ENCODE data around the gene KIN.
"Not testable (repeated sequence)": the region's sequence is repeated elsewhere in the genome, so short reads cannot be mapped to it uniquely, and the experiment has no call there.

The KIN gene

DNA sequence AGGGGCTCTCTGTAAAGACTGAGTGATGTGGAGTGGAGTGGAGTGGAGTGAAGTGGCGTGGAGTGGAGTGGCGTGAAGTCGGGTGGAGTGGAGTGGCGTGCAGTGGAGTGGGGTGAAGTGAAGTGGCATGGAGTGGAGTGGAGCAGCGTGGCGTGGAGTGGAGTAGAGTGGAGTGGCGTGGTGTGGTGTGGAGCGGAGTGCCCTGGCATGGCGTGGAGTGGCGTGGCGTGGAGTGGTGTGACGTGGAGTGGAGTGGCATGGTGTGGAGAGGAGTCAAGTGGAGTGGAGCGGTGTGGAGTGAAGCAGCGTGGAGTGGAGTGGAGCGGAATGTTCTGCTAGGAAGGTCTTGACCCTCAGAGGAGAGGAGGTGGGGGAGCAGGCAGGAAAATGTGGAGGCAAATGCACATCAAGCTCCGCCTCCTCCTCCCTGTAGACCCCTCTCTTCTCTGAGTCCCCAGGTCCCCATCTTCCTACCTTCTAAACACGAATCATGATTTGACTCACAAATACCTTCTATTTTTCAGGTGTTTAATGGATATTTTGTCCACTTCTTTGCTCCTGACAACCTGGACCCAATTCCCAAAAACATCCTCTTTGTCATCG lies 64.8 kb downstream of the KIN start:
- DNase-seq, result no peak

- no peak for DNase-seq
Observed at GRCh38 chr10:7720478-7720877, 67.3 kb downstream of the KIN start.

DNA sequence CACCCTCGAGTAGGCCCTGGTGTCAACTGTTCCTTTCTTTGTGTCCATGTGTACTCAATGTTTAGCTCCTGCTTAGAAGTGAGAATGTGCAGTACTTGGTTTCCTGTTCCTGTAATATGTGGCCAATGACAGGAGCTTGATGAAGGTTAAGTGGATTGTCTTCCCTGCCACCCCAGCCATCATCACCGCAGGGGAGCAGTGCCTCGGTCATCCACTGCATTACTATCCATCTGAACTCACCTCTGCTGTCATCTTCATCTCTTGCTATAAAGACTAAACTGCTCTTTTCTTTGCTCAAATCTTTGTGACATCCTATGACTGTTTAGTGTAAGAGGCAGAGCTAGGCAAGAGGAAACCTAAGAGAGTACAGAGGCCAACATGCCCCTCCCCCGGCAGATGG lies 69.1 kb downstream of the KIN start:
- no peak for DNase-seq

GRCh38 chr10:7717767-7718166 lies 70.0 kb downstream of the KIN start:
- DNase-seq, result no peak

GRCh38 chr10:7715515-7715914 lies 72.3 kb downstream of the KIN start:
- DNase-seq, result no peak

DNA sequence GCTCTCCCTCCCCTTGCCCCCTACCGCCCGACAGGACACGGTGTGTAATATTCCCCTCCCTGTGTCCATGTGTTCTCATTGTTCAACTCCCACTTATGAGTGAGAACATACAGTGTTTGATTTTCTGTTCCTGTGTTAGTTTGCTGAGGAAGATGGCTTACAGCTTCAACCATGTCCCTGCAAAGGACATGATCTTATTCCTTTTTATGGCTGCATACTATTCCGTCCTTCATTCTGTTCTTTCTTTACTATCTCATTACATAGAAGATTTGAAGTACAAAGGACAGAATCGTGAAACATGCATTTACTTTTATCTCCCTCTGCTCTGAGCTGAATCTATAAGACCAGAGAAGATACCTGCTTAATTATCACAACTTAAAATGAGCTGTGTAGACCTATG lies 76.7 kb downstream of the KIN start:
- DNase-seq, result not testable (repeated sequence)

DNA sequence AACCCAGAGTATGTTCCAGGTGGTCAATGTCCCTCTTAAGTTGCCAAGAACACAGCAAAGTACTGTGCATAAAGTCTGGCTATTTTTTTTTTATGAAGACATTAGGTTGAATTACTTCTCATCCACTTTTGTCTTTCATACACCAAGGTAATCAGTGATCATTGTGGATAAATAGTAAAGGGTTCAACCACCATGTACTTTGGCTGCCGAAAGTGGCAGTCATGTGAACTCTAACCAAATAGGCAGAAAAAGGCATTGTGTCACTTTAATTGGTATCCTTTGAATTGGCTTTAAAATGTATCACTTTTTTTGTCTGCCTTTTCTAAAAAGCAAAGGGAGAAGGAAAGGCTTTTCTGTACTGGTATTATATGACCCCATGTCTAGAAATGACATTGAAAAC lies 77.3 kb downstream of the KIN start:
- no peak for DNase-seq

GRCh38 chr10:7708832-7709231 lies 79.0 kb downstream of the KIN start:
- DNase-seq, result no peak

DNA sequence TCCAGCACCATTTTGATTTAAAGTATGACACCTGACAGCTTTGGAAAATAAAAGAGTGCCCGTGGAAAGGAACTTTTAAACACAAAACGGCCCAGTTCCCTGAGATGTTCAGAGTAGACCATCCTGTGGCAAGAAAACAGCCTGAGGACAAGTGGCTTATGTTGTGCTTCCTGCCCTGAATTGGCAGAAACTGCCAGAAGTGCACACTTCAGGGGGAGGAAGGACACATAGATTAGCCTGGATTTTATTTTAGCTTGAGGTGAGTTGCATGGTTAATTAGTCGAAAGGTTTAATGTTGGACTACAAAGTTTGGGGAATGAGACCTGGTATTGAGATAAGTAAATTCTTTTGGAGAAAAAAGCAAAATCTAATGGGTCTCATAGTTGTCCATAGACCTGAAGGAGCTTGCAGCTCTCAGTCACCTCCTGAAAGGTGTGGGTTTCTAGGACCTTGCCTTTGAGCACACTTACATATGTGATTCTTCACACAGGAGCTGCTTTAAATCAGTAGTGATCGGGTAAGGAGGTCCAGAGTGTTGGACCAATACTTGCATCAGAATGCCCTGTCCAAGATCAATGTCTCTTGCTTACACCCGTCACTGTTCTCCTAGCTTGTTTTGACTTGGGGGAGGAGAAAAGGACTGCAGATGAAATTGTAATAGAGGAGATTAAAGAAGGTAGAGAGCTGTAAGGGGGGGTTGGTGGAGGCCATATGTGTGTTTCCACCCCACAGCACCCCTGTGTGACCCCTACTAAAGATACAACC lies 79.8 kb downstream of the KIN start:
- no peak for DNase-seq

- DNase-seq, result no peak
Observed at GRCh38 chr10:7707102-7707501, 80.7 kb downstream of the KIN start.

GRCh38 chr10:7706534-7707073 lies 81.2 kb downstream of the KIN start:
- no peak for DNase-seq

DNA sequence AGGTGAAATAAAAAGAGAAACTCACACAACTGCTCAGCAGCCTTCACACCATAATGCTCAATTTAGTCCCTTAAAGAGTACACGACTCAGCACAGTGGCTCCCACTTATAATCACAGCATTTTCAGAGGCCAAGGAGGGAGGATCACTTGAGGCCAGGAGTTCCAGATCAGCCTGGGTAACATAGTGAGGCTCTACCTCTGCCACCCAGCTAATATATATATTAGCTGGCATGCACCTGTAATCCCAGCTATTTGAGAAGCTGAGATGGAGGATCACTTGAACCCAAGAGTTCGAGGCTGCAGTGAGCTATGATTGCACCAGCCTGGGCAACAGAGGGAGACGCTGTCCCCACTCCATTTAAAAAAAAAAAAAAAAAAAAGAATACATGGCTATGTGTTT lies 82.5 kb downstream of the KIN start:
- no peak for DNase-seq

GRCh38 chr10:7704071-7705016 lies 83.4 kb downstream of the KIN start:
- no peak for DNase-seq

- DNase-seq, result no peak
Observed at GRCh38 chr10:7703140-7703539, 84.7 kb downstream of the KIN start, which contains the start of gene ITIH2. ITIH2 (plus strand) TSS chr10:7703316; CDS start chr10:7703435, 119 bp downstream.

DNA sequence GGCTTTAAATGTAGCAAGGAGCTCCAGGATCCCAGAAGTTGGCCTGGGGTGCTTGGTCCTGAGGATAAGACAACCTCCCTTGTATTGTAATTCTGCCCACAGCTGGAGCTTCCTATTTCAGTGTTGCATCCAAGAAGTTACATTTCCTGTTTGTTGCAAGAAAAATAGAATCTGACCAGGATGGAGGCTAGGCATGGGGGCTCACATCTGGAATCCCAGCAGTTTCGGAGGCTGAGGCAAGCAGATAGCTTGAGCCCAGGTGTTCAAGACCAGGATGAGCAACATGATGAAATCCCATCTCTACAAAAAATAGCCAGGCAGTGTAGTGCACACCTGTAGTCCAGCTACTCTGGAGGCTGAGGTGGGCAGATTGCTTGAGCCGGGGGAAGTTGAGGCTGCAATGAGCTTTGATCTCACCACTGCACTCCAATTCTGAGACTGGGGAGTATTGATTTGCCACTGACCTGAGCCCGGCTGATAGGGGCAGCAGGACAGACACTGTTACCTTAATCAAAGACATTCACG lies 85.4 kb downstream of the KIN start:
- DNase-seq, result no peak

GRCh38 chr10:7701158-7701742 lies 86.5 kb downstream of the KIN start:
- DNase-seq, result no peak
